Measurements from ENCODE around the gene CINP.
"Not testable (repeated sequence)": the region's sequence is repeated elsewhere in the genome, so short reads cannot be mapped to it uniquely, and the experiment has no call there.

Gene CINP

GRCh38 chr14:102352213-102352612 lies 10.5 kb downstream of the CINP start:
- DNase-seq = no peak

DNA sequence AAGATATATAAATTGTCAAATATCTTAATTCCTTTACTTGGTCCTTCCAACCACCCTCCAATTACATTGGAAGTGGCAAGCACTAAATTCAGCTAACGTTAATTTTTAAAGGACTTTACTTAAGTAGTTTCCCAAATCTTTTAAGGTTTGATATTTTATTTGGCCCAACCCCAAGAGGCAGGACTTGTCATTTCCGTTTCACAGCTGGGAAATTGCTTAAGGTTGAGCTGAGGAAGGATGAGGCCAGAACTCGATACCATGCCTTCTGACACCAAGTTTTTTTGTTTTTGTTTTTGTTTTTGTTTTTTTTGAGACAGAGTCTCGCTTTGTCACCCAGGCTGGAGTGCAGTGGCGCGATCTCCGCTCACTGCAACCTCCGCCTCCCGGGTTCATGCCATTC lies 11.1 kb downstream of the CINP start:
- DNase-seq = not testable (repeated sequence)

DNA sequence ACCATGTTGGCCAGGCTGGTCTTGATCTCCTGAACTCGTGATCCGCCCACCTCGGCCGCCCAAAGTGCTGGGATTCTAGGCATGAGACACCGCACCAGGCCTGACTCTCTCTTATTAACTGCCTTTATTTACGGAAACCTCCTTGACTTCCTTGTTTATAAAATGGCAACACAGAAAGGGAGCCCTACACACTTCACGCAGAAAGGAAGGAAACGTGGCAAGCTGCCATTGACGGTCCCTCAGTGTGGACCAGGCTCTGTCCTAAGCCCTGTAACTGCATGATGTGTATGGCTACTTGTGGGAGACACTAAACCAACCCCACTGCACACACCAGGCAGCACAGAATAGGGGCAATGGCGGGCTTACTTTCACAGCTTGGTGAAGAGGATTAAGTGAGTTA lies 11.7 kb downstream of the CINP start:
- DNase-seq = no peak

DNA sequence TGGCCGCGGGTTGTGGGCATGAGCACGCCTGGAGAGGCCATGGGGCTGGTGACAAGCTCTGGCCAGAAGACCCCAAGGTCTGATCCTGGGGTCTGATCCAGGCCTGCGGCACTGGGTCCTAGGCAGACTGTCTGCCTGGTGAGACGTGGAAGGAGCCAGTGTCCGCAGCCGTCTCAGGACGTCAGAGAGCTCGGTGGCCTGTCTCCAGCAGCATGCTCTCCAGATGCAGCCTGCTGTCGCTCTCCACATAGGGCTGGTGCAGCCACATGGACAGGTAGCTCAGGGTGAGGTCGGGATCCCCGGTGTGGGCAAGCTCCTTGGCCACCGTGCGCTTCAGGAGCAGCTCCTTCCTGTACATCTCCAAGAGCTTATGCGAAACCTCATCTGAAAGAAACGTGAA lies 14.3 kb downstream of the CINP start:
- DNase-seq = no peak

DNA sequence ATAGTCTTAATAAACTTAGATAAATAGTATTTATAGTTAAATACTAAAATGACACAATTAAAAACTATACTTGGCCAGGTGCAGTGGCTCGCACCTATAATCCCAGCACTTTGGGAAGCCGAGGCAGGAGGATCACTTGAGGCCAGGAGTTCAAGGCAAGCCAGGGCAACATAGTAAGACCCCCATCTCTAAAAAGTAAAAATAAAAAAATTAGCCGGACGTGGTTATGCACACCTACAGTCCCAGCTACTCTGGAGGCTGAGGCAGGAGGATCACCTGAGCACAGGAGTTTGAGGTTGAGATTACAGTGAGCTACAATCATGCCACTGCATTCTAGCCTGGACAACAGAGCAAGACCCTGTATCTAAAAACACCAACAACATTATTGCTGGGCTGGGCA lies 16.0 kb downstream of the CINP start:
- DNase-seq = no peak

DNA sequence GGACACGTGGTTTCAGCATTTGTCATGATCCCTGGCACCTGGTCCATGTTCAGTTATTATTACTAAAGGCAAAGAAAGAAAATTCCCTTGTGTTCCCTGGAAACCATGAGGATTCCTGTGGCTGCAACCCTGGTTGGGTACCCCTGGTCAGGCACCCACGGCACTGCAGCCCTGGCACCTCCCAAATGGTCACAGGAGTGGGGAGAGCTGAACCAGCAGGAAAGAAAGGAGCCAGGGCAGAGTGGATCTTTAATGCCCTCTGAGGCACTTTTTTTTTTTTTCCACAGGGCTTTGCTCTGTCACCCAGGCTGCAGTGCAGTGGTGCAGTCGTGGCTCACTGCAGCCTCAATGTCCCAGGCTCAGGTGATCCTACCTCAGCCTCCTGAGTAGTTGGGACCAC lies 17.5 kb downstream of the CINP start:
- DNase-seq = no peak

GRCh38 chr14:102344485-102344884 lies 18.2 kb downstream of the CINP start:
- DNase-seq = no peak

DNA sequence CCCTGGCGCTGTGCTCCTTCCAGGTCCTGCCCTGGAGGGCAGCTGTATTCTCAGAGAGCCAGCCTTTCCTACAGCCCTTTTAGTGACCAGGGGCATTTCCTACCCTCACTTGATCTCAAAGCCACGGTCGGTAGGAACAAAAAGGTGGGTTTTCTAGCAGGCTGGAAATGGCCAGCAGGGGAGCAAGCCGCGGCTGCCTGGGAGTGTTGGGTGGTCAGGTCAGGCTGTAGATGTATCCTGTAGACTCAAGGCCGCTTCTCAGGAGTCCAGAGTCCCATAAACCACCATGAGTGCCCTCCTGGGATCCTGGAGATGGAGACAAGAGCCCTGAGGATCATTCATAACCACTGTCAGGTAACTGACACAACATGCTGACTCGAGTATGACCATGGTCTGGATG lies 18.6 kb downstream of the CINP start:
- DNase-seq = no peak

DNA sequence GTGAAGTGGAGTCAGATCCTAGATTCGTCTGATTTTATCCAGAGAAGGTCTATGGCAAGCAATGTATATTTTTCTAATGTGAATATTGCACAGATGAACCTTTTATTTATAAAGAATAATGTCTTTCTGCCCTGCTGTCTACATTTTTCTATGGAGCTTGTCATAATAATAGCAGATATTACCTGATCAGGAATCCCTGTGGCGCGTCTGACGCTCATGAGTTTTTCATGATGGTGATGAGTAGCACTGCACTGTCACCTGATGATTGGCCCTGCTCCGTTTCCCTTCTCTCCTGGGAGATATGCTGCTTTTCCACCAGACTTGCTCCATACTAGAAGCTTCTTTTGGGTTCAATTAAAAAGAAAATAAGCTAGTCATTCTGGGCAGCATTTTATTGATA lies 20.5 kb downstream of the CINP start:
- no peak for DNase-seq

GRCh38 chr14:102341566-102341965 lies 21.1 kb downstream of the CINP start:
- DNase-seq = no peak

DNA sequence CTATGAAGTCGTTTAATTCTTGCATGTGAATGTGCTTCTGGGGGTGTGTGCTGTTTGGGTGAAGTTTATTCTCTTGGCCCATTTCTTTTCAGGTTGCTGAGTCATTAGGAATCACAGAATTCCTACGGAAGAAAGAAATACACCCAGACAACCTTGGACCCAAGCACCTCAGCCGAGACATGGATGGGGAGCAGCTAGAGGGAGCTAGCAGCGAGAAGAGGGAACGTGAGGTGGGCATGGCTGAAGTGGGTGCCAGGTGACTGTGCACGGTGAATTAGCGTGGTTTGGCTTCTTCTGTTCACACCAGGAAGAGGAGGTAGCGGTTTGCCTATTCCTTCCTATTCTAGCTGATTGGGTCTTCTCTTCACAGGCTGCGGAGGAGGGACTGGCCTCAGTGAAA lies 24.0 kb downstream of the CINP start:
- DNase-seq = no peak

GRCh38 chr14:102335163-102335562 lies 27.5 kb downstream of the CINP start:
- no peak for DNase-seq

DNA sequence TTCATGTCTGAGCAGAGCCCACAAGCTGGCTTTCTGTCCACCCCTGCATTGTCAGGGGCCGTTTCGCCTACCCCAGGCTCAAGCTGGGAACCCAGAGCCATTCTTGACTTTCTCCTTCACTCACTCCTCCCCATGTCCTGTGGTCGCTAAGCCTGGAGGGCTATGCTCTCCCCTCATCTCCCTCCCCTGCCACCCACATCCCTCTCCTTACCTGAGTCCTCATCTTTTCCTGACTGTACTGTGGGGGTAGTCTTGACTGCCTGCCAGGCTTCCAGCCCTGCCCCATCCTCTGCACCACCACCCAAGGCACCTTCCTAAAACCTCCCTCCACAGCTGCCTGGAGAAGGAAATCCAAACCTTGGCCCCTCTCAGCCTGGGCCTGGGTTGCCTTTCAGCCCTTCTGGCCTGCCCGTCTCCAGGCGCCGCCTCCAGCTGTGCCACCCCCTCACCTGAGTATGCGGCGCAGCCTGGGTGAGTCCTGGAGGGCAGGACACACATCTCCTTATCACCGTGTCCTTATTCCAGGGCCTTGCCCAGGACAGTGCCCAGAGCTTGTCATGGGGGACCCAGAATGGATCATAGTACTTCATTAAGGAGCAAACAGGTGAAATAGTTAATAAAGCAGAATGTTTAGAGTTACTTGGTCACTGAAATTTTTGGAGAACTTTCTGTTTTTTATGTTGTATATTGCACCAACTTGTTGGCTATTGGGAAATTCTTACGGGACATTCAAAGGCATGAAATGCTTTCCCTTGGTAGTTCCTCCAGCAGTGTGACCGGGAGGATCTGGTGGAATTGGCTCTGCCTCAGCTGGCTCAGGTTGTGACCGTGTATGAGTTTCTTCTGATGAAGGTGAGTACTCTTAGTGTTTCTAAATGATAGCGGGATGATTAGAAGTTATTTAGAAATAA lies 28.6 kb downstream of the CINP start:
- no peak for DNase-seq

DNA sequence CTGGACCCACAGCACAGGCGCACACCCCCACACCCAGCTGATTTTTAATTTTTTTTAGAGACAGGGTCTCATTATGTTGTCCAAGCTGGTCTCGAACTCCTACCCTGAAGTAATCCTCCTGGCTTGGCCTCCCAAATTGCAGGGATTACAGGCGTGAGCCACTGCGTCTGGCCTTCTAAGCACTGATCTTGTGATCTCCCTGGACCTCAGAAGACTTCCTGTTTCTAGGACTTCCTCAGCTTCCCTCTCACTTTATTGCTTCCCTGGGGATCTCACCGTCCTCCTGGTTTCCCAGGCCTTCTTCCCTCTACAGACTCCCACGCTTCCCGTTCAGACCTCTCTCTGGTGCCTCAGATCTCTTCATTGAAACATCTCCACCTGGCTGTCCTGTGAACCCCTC lies 29.3 kb downstream of the CINP start:
- no peak for DNase-seq

DNA sequence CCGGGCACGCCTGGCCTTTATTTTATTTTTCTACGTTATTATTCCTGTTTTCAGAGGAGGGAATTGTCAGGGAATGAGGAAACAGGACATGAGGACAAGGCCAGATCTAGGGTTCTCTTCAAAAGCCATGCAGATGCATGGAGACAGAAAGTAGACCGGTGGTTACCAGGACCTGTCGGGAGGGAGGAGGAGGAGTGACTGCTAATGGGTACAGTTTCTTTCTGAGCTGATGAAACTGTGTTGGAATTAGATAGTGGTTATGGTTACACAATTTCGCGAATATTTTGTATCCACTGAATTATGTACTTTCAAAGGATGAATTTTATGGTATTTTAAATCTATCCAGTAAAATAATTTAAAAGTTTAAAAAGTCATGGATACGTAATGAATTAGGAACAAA lies 31.9 kb downstream of the CINP start:
- no peak for DNase-seq

DNA sequence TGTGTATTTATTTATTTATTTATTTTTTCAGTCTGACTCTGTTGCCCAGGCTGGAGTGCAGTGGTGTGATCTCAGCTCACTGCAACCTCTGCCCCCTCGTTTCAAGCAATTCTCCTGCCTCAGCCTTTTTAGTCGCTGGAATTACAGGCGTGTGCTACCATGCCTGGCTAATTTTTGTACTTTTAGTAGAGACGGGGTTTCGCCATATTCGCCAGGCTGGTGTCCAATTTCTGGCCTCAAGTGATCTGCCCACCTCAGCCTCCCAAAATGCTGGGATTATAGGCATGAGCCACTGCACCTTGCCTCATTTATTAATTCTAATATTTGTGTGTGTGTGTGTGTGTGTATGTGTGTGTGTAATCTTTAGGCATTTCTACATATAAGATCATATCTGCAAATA lies 33.3 kb downstream of the CINP start:
- DNase-seq = not testable (repeated sequence)

DNA sequence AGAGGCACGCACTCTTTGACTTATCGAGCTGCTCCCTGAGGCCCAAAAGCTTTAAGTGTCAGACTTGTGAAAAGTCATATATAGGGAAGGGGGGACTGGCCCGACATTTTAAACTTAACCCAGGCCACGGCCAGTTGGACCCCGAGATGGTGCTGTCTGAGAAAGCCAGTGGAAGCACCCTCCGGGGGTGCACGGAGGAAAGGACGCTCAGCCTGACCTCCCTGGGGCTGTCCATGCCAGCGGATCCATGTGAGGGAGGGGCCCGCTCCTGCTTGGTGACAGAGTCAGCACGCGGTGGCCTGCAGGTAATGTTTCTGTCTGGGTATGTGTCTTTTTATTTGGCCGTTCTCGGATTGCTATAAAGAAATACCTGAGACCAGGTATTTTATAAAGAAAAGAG lies 36.1 kb downstream of the CINP start:
- DNase-seq = no peak

- DNase-seq = no peak
These were observed 36.8 kb downstream of the CINP start for GRCh38 chr14:102325791-102326345.

- DNase-seq = peak; percentile 61
These were observed 39.6 kb downstream of the CINP start for GRCh38 chr14:102323102-102323501.

- DNase-seq = no peak
These were observed 41.0 kb downstream of the CINP start for GRCh38 chr14:102321456-102322422.

- DNase-seq = no peak
These were observed 41.8 kb downstream of the CINP start for GRCh38 chr14:102320671-102321455.

- no peak for DNase-seq
These were observed 42.5 kb downstream of the CINP start for GRCh38 chr14:102320033-102320660.

Measured in kidney glomerular epithelial cell (primary cell).